Keratinocyte (primary cell): ENCODE measurements around the gene RNF150. TPM values are rescaled to one million over a fixed set of nuclear protein-coding genes. Genes with fewer than 3 reads are reported as not detected.
A peak's percentile ranks its signal among the peaks of the same experiment; 100 is the strongest.

ENCODE experiments used
- DNase-seq: peaks from one replicate; pipeline ENCODE4 v3.0.0-alpha.2; 2011; ENCODE audit warnings: low read depth, missing footprints, low spot score
- FAIRE-seq: peaks from 2 replicates; lab custom pipeline; 2011; peaks lifted over from hg19 to GRCh38; lab: Jason Lieb, UNC
- H2AFZ ChIP-seq: 2 replicates; pipeline ENCODE4 v1.6.0; 2012; ENCODE audit warnings: low read length, control low read depth, inconsistent platforms; ENCODE audit not compliant: control insufficient read depth
- H3K27ac ChIP-seq: 2 replicates; pipeline ENCODE4 v1.5.1; 2011; ENCODE audit warnings: low read length; ENCODE audit not compliant: control insufficient read depth, insufficient read depth
- H3K27me3 ChIP-seq: 3 replicates; pipeline ENCODE4 v1.6.0; 2011; ENCODE audit warnings: low read length; ENCODE audit not compliant: control insufficient read depth, insufficient read depth; ENCODE audit errors: extremely low read depth
- H3K36me3 ChIP-seq, 2 experiments: 2 replicates in 1 of 2; 3 replicates in 1 of 2; pipeline ENCODE4 v1.5.1; 2011; ENCODE audit warnings: low read length in 2 of 2, mild to moderate bottlenecking in 1 of 2; ENCODE audit not compliant: control insufficient read depth in 2 of 2, insufficient read depth in 2 of 2; ENCODE audit errors: extremely low read depth in 1 of 2
- H3K4me1 ChIP-seq: 3 replicates; pipeline ENCODE4 v1.5.1; 2011; ENCODE audit warnings: low read length; ENCODE audit not compliant: control insufficient read depth, insufficient read depth; ENCODE audit errors: extremely low read depth
- H3K4me2 ChIP-seq: 3 replicates; pipeline ENCODE4 v1.6.0; 2011; ENCODE audit warnings: low read depth, low read length; ENCODE audit not compliant: control insufficient read depth, insufficient read depth; ENCODE audit errors: extremely low read depth
- H3K4me3 ChIP-seq, 3 experiments: fragments of 200-600 bp in 1 of 3; sonication (generic) in 1 of 3; 2 replicates in 2 of 3; 3 replicates in 1 of 3; pipeline ENCODE4 v1.5.1; 2011 to 2016; ENCODE audit warnings: low read length in 3 of 3, mild to moderate bottlenecking in 3 of 3, control low read depth in 2 of 3, inconsistent platforms in 1 of 3, low read depth in 1 of 3, mixed read lengths in 1 of 3, mixed run types in 1 of 3, moderate library complexity in 1 of 3; ENCODE audit not compliant: control insufficient read depth in 2 of 3, insufficient read depth in 2 of 3; ENCODE audit errors: extremely low read depth in 1 of 3
- H3K79me2 ChIP-seq: 2 replicates; pipeline ENCODE4 v1.6.0; 2012; ENCODE audit warnings: low read length; ENCODE audit not compliant: control insufficient read depth, insufficient read depth
- H3K9ac ChIP-seq: 3 replicates; pipeline ENCODE4 v1.6.0; 2011; ENCODE audit warnings: low read length; ENCODE audit not compliant: control insufficient read depth, insufficient read depth; ENCODE audit errors: extremely low read depth
- H3K9me1 ChIP-seq: 3 replicates; pipeline ENCODE4 v1.6.0; 2011; ENCODE audit warnings: low read length; ENCODE audit not compliant: control insufficient read depth, insufficient read depth; ENCODE audit errors: extremely low read depth
- H3K9me3 ChIP-seq: 2 replicates; pipeline ENCODE4 v1.5.1; 2012; ENCODE audit warnings: low read depth, low read length; ENCODE audit not compliant: control insufficient read depth
- H4K20me1 ChIP-seq: 3 replicates; pipeline ENCODE4 v1.6.0; 2011; ENCODE audit warnings: low read length; ENCODE audit not compliant: control insufficient read depth, insufficient read depth; ENCODE audit errors: extremely low read depth
- CTCF ChIP-seq, 3 experiments: IDR thresholded peaks in 1 of 3; conservative IDR thresholded peaks in 1 of 3; optimal IDR thresholded peaks in 1 of 3; 2 replicates in 2 of 3; 3 replicates in 1 of 3; pipeline versions ENCODE3 to v1.5.1; 2011; ENCODE audit warnings: low read length in 3 of 3, mild to moderate bottlenecking in 3 of 3, moderate library complexity in 2 of 3, control low read depth in 1 of 3, inconsistent platforms in 1 of 3; ENCODE audit not compliant: insufficient read depth in 2 of 3; ENCODE audit errors: extremely low read depth in 1 of 3
- EZH2 ChIP-seq: IDR thresholded peaks from one replicate; pipeline ENCODE4 v1.6.1; 2012; ENCODE audit warnings: inconsistent platforms, mild to moderate bottlenecking, low read length, moderate library complexity
- dilution Hi-C: fragments of 300-500 bp; cut with MboI; formaldehyde crosslinking; loops from one replicate; pipeline ENCODE4 v1.7.0; 2020; ENCODE audit warnings: low sequenced_read_pairs; ENCODE audit not compliant: extremely low pct_ligation_motif_present
- polyA plus RNA-seq, 5 experiments: library from polyadenylated mRNA; depleted of rRNA in 3 of 5; stranded (reverse) in 3 of 5; stranded (forward) in 1 of 5; unstranded in 1 of 5; fragments of >200 nt; gene quantifications; 1 replicate in 1 of 5; 2 replicates in 3 of 5; 3 replicates in 1 of 5; pipeline versions ENCODE4 v1.2.1 to v1.2.3, GENCODE V29; 2011 to 2012; ENCODE audit warnings: missing spikeins in 2 of 5, low read depth in 1 of 5, low replicate concordance in 1 of 5

Gene RNF150
- polyA plus RNA-seq, 1 donor (not counting 4 experiments of a cell fraction or from before 2014, with no cell fraction given): 0.18 TPM

GRCh38 chr4:141035920-141036319 lies 97.3 kb downstream of the RNF150 start:
- H3K27me3 ChIP-seq: no peaks in the 10 kb centered on the region
- H3K4me2 ChIP-seq: no peak overlapping the region
- no peaks in the 10 kb centered on the region for H3K79me2 ChIP-seq
- no peak overlapping the region for H3K4me3 ChIP-seq
- H3K4me1 ChIP-seq: no peaks in the 10 kb centered on the region
- H4K20me1 ChIP-seq: no peaks in the 10 kb centered on the region
- TF ChIP-seq CTCF (optimal IDR thresholded peaks at IDR 0.05 in 1 of 3, IDR thresholded peaks at IDR 0.05 in 1 of 3, conservative IDR thresholded peaks at IDR 0.05 in 1 of 3; ENCODE audit: extremely low read depth in 1 of 3, insufficient read depth in 2 of 3, low read length in 3 of 3) (no peak), EZH2 (no peak)
- H3K36me3 ChIP-seq: no peaks in the 10 kb centered on the region
- no peak for DNase-seq
- H3K9me1 ChIP-seq: no peaks in the 10 kb centered on the region
- no peak overlapping the region for H2AFZ ChIP-seq
- dilution Hi-C loops: no loop called here
- FAIRE-seq: no peak
- no peak overlapping the region for H3K9ac ChIP-seq
- H3K9me3 ChIP-seq: no peaks in the 10 kb centered on the region
- H3K27ac ChIP-seq: no peak overlapping the region

GRCh38 chr4:141028024-141028529 lies 105.2 kb downstream of the RNF150 start:
- H3K4me2 ChIP-seq: no peak overlapping the region
- H3K27me3 ChIP-seq: no peaks in the 10 kb centered on the region
- no peak for FAIRE-seq
- no peaks in the 10 kb centered on the region for H3K9me1 ChIP-seq
- no peak overlapping the region for H3K4me3 ChIP-seq
- H3K36me3 ChIP-seq: no peaks in the 10 kb centered on the region
- H3K9me3 ChIP-seq: no peaks in the 10 kb centered on the region
- no peaks in the 10 kb centered on the region for H3K79me2 ChIP-seq
- no peak overlapping the region for H2AFZ ChIP-seq
- H3K4me1 ChIP-seq: peaks cover 3% of the 10 kb centered on the region
- dilution Hi-C loops: no loop called here
- no peaks in the 10 kb centered on the region for H4K20me1 ChIP-seq
- DNase-seq: peak; percentile 42
- no peak overlapping the region for H3K27ac ChIP-seq
- TF ChIP-seq CTCF (optimal IDR thresholded peaks at IDR 0.05 in 1 of 3, IDR thresholded peaks at IDR 0.05 in 1 of 3, conservative IDR thresholded peaks at IDR 0.05 in 1 of 3; ENCODE audit: extremely low read depth in 1 of 3, insufficient read depth in 2 of 3, low read length in 3 of 3): no peak
- TF ChIP-seq EZH2: no peak
- no peak overlapping the region for H3K9ac ChIP-seq
